Measurements from ENCODE around the gene MMP3.

The MMP3 gene

GRCh38 chr11:102837156-102837555, 6.3 kb downstream of the MMP3 start:
- no peak for DNase-seq (ENCODE audit: low spot score)
- in situ Hi-C loops (cut with MboI; ENCODE audit: low sequenced_read_pairs, unreplicated experiment): no loop called here
- TF ChIP-seq CTCF (IDR thresholded peaks at IDR 0.05; ENCODE audit: borderline replicate concordance, control extremely low read depth, extremely low read depth, insufficient read depth, missing control alignments): no peak

GRCh38 chr11:102836290-102836875, 7.0 kb downstream of the MMP3 start:
- DNase-seq (ENCODE audit: low spot score): no peak
- no peak for TF ChIP-seq CTCF (IDR thresholded peaks at IDR 0.05; ENCODE audit: borderline replicate concordance, control extremely low read depth, extremely low read depth, insufficient read depth, missing control alignments)
- in situ Hi-C loops (cut with MboI; ENCODE audit: low sequenced_read_pairs, unreplicated experiment): no loop called here

- in situ Hi-C loops (cut with MboI; ENCODE audit: low sequenced_read_pairs, unreplicated experiment): no loop called here
These were observed 9.7 kb downstream of the MMP3 start for GRCh38 chr11:102833731-102834130.

GRCh38 chr11:102832612-102833011, 10.8 kb downstream of the MMP3 start:
- in situ Hi-C loops (cut with MboI; ENCODE audit: low sequenced_read_pairs, unreplicated experiment): no loop called here

More at GRCh38 chr11:102833731-102834130, 9.7 kb downstream of the MMP3 start:
- no peak for TF ChIP-seq CTCF (IDR thresholded peaks at IDR 0.05; ENCODE audit: borderline replicate concordance, control extremely low read depth, extremely low read depth, insufficient read depth, missing control alignments)
- DNase-seq (ENCODE audit: low spot score): no peak

GRCh38 chr11:102831489-102832440, 11.6 kb downstream of the MMP3 start:
- in situ Hi-C loops (cut with MboI; ENCODE audit: low sequenced_read_pairs, unreplicated experiment): no loop called here
- DNase-seq (ENCODE audit: low spot score): peak; percentile 29
- TF ChIP-seq CTCF (IDR thresholded peaks at IDR 0.05; ENCODE audit: borderline replicate concordance, control extremely low read depth, extremely low read depth, insufficient read depth, missing control alignments): peak; percentile 26

More at GRCh38 chr11:102832612-102833011, 10.8 kb downstream of the MMP3 start:
- DNase-seq (ENCODE audit: low spot score): no peak
- no peak for TF ChIP-seq CTCF (IDR thresholded peaks at IDR 0.05; ENCODE audit: borderline replicate concordance, control extremely low read depth, extremely low read depth, insufficient read depth, missing control alignments)

GRCh38 chr11:102831128-102831488, 12.3 kb downstream of the MMP3 start:
- in situ Hi-C loops (cut with MboI; ENCODE audit: low sequenced_read_pairs, unreplicated experiment): no loop called here
- no peak for DNase-seq (ENCODE audit: low spot score)
- no peak for TF ChIP-seq CTCF (IDR thresholded peaks at IDR 0.05; ENCODE audit: borderline replicate concordance, control extremely low read depth, extremely low read depth, insufficient read depth, missing control alignments)
